Panc1 (cell line): ENCODE results near the gene MAMSTR. TPM values are rescaled to one million over a fixed set of nuclear protein-coding genes. Genes with fewer than 3 reads are reported as not detected.
A peak's percentile ranks its signal among the peaks of the same experiment; 100 is the strongest.

Experiments
- ATAC-seq: fragments of 200-7000 bp; cut with Tn5 transposase; 2 replicates; pipeline ENCODE4 v1.9.1; 2020; ENCODE audit warnings: mild to moderate bottlenecking, moderate library complexity
- BruUV-seq: library from RNA; stranded (reverse); fragments of 400-500 nt; replicated peaks from 2 replicates; lab custom pipeline; 2021; lab: Mats Ljungman, UMichigan
- CTCF ChIA-PET: fragments of 300-600 bp; sonication (Branson Sonifier 250); formaldehyde crosslinking; loops from one replicate; lab custom pipeline; 2022; ENCODE audit warnings: antibody characterized with exemption; lab: Charles Lee
- POLR2A ChIA-PET: fragments of 300-600 bp; sonication (Branson Sonifier 250); formaldehyde crosslinking; loops from one replicate; lab custom pipeline; 2022; ENCODE audit warnings: antibody characterized with exemption; lab: Charles Lee
- DNase-seq: peaks from one replicate; pipeline ENCODE4 v3.0.0-alpha.2; 2010; ENCODE audit warnings: low read depth, low spot score
- H3K27ac ChIP-seq: 2 replicates; pipeline ENCODE4 v1.5.1; 2011; ENCODE audit warnings: mild to moderate bottlenecking, low read length, inconsistent platforms
- H3K27me3 ChIP-seq: fragments of 200-500 bp; sonication (Bioruptor generic); 2 replicates; pipeline ENCODE4 v1.6.0; 2014; ENCODE audit warnings: low read length, inconsistent platforms; ENCODE audit not compliant: control insufficient read depth, insufficient read depth
- H3K36me3 ChIP-seq: fragments of 200-500 bp; sonication (Bioruptor generic); 2 replicates; pipeline ENCODE4 v1.5.1; 2014; ENCODE audit warnings: inconsistent platforms, mild to moderate bottlenecking, low read length, moderate library complexity; ENCODE audit not compliant: control insufficient read depth, insufficient read depth
- H3K4me1 ChIP-seq: 2 replicates; pipeline ENCODE4 v1.5.1; 2011; ENCODE audit warnings: inconsistent platforms, mild to moderate bottlenecking, low read length, moderate library complexity; ENCODE audit not compliant: control insufficient read depth, insufficient read depth
- H3K4me3 ChIP-seq, 2 experiments: 2 replicates each; pipeline ENCODE4 v1.5.1; 2011 to 2012; ENCODE audit warnings: low read depth in 2 of 2, low read length in 2 of 2, mild to moderate bottlenecking in 2 of 2, inconsistent platforms in 1 of 2, moderate library complexity in 1 of 2
- H3K9me3 ChIP-seq: fragments of 200-500 bp; sonication (Bioruptor generic); 2 replicates; pipeline ENCODE4 v1.5.1; 2014; ENCODE audit warnings: low read depth, mild to moderate bottlenecking, inconsistent platforms, low read length, moderate library complexity; ENCODE audit not compliant: control insufficient read depth, insufficient read depth
- POLR2AphosphoS5 ChIP-seq: IDR thresholded peaks from 2 replicates; pipeline ENCODE4 v1.6.1; 2012; ENCODE audit warnings: mild to moderate bottlenecking, low read depth, low read length, moderate library complexity
- SIN3A ChIP-seq: IDR thresholded peaks from 2 replicates; pipeline ENCODE4 v1.6.1; 2012; ENCODE audit warnings: low read depth, mild to moderate bottlenecking, low read length, moderate library complexity, borderline replicate concordance; ENCODE audit not compliant: insufficient read depth
- TCF7L2 ChIP-seq: IDR thresholded peaks from 2 replicates; pipeline ENCODE4 v1.6.1; 2011; ENCODE audit warnings: mild to moderate bottlenecking, low read depth, low read length, inconsistent platforms
- in situ Hi-C: cut with HindIII; loops from 2 replicates; pipeline ENCODE4 v1.10.0; 2016; ENCODE audit warnings: low sequenced_read_pairs, low pct_unique_long_range_greater_than_20kb
- intact Hi-C: fragments of 100-400 bp; cut with micrococcal nuclease; formaldehyde crosslinking; loops from one replicate; pipeline ENCODE4 v1.10.0; 2022; ENCODE audit not compliant: unreplicated experiment
- total RNA-seq: library from RNA; stranded (reverse); gene quantifications from one replicate; pipeline ENCODE4 v1.2.1, GENCODE V29; 2021; ENCODE audit not compliant: unreplicated experiment
- TF ChIP-seq, protein P1 (sequence below): fragments of 450-650 bp; IDR thresholded peaks from 2 replicates; pipeline ENCODE4 v1.5.1; 2017; ENCODE audit warnings: mild to moderate bottlenecking
- TF ChIP-seq, protein P2 (sequence below), 2 experiments: IDR thresholded peaks; 2 replicates each; pipeline ENCODE4 v1.6.1; 2011 to 2012; ENCODE audit warnings: low read depth in 2 of 2, control low read depth in 1 of 2, low read length in 1 of 2, mild to moderate bottlenecking in 1 of 2, moderate library complexity in 1 of 2; ENCODE audit not compliant: insufficient read depth in 1 of 2

The MAMSTR gene
- total RNA-seq, 1 experiment from 2014 or later: 3.3 TPM

DNA sequence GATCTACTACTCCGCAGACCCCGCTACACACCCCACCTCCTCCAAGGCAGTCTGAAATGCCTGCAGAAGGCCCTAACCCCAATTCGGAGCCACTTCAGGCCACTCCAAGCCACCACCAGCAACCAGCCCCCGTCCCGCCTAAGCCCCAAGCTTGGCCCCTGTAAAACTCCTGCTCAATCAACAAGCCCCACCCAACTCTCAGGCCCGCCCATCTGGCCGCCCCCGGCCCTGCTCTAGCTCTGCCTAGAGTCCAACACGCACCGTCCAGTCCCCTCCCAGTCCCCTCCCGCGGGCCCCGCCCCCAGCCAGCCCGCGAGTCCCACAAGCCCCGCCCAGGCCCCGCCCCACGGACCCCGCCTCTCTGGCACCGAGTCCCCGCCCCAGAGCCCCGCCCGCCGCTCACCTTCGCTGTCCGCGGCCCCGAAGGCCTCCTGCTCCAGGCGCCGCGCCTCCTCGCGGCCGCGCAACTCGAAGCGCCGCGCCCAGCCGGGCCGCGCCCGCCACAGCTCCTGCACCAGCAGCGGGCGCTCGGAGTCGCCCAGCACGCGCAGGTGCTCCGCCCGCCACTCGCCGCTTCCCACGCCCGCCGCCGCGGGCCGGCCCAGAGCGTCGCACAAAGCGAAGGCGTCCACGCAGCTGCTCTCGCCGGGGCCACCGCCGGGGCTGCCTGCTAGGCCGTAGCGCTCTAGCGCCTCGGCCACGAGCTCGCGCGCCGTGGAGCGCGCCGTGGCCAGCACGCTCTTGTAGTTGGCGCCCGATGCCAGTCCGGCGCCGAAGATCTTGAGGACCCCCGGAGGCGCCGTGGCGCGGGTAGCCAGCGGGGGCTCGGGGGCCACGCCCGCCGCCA is 19.3 kb upstream of the MAMSTR start:
- POLR2A ChIA-PET: no interaction called here
- H3K4me3 ChIP-seq: peak overlapping the region; percentile 47 to 50
- CTCF ChIA-PET: interaction anchor here (0.5 to 1.0 kb wide), 4 partner anchors 24 to 266 kb away, joined by 3 to 5 read pairs (median 4); no protein-coding TSS in a partner anchor
- DNase-seq (no peak), ATAC-seq (peak; percentile 94)
- no peaks in the 10 kb centered on the region for H3K36me3 ChIP-seq
- TF ChIP-seq POLR2AphosphoS5 (no peak), TCF7L2 (no peak), SIN3A (no peak)
- TF ChIP-seq, protein P1, sequence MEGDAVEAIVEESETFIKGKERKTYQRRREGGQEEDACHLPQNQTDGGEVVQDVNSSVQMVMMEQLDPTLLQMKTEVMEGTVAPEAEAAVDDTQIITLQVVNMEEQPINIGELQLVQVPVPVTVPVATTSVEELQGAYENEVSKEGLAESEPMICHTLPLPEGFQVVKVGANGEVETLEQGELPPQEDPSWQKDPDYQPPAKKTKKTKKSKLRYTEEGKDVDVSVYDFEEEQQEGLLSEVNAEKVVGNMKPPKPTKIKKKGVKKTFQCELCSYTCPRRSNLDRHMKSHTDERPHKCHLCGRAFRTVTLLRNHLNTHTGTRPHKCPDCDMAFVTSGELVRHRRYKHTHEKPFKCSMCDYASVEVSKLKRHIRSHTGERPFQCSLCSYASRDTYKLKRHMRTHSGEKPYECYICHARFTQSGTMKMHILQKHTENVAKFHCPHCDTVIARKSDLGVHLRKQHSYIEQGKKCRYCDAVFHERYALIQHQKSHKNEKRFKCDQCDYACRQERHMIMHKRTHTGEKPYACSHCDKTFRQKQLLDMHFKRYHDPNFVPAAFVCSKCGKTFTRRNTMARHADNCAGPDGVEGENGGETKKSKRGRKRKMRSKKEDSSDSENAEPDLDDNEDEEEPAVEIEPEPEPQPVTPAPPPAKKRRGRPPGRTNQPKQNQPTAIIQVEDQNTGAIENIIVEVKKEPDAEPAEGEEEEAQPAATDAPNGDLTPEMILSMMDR: no peak; the same call in 1 of the 2 replicates
- TF ChIP-seq, protein P2, sequence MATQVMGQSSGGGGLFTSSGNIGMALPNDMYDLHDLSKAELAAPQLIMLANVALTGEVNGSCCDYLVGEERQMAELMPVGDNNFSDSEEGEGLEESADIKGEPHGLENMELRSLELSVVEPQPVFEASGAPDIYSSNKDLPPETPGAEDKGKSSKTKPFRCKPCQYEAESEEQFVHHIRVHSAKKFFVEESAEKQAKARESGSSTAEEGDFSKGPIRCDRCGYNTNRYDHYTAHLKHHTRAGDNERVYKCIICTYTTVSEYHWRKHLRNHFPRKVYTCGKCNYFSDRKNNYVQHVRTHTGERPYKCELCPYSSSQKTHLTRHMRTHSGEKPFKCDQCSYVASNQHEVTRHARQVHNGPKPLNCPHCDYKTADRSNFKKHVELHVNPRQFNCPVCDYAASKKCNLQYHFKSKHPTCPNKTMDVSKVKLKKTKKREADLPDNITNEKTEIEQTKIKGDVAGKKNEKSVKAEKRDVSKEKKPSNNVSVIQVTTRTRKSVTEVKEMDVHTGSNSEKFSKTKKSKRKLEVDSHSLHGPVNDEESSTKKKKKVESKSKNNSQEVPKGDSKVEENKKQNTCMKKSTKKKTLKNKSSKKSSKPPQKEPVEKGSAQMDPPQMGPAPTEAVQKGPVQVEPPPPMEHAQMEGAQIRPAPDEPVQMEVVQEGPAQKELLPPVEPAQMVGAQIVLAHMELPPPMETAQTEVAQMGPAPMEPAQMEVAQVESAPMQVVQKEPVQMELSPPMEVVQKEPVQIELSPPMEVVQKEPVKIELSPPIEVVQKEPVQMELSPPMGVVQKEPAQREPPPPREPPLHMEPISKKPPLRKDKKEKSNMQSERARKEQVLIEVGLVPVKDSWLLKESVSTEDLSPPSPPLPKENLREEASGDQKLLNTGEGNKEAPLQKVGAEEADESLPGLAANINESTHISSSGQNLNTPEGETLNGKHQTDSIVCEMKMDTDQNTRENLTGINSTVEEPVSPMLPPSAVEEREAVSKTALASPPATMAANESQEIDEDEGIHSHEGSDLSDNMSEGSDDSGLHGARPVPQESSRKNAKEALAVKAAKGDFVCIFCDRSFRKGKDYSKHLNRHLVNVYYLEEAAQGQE (IDR thresholded peaks at IDR 0.05; ENCODE audit: insufficient read depth in 1 of 2, low read depth in 2 of 2, low read length in 1 of 2): no peak
- in situ Hi-C loops (no loop called here), intact Hi-C loops (no loop called here)
- H3K27me3 ChIP-seq: no peaks in the 10 kb centered on the region
- H3K4me1 ChIP-seq: no peaks in the 10 kb centered on the region; the same call in 1 of the 2 replicates
- no TSS peak for BruUV-seq
- no peaks in the 10 kb centered on the region for H3K9me3 ChIP-seq
- no peak overlapping the region; the same call in 1 of the 2 replicates for H3K27ac ChIP-seq

DNA sequence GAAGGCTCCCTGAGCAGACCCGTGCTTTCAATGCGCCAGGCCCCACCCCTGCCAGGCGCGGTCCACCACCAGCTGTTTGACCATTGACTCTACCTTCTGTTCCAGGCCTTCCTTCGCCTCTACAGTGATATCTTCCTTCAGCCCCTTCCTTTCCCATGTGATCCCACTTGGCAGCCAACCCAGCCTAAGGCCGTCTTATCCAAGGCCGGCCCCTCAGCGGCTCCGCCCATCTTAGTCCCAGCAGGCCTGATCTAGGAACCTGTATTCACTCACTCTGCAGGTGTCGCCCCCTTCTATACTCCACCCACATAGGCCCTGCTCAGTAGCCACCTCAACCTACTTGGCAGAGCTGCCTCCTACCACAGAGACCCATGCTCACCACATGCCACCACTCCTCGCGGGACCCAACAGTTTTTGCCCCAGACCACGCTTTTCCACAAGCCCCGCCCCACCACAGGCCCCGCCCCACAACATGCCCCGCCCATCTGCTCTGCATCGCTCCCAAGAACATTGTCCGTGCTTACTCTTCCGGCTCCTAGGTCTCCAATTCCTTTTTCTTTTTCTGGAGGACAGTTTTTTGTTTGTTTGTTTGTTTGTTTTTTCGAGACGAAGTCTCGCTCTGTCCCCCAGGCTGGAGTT is 18.0 kb upstream of the MAMSTR start:
- TF ChIP-seq SIN3A (no peak), POLR2AphosphoS5 (no peak), TCF7L2 (no peak)
- TF ChIP-seq, protein P1: no peak
- TF ChIP-seq, protein P2 (IDR thresholded peaks at IDR 0.05; ENCODE audit: insufficient read depth in 1 of 2, low read depth in 2 of 2, low read length in 1 of 2): no peak
- POLR2A ChIA-PET: no interaction called here
- in situ Hi-C loops (no loop called here), intact Hi-C loops (no loop called here)
- no peak for ATAC-seq
- Histone ChIP-seq H3K27me3 (no peaks in the 10 kb centered on the region), H3K4me3 (no peak overlapping the region), H3K9me3 (no peaks in the 10 kb centered on the region), H3K4me1 (no peaks in the 10 kb centered on the region; the same call in 1 of the 2 replicates), H3K36me3 (no peaks in the 10 kb centered on the region), H3K27ac (no peak overlapping the region)
- CTCF ChIA-PET: no interaction called here
- no TSS peak for BruUV-seq
- no peak for DNase-seq
